Measurements from ENCODE around the gene FAM118B.

GRCh38 chr11:126190792-126191191 lies 20.8 kb upstream of the FAM118B start:
- TF ChIP-seq CTCF (IDR thresholded peaks at IDR 0.05 in 8 of 11, conservative IDR thresholded peaks at IDR 0.05 in 3 of 11) (no peak), POLR2AphosphoS5 (IDR thresholded peaks at IDR 0.05) (no peak), POLR2A (IDR thresholded peaks at IDR 0.05) (no peak)

Data from spleen (tissue), 7 donors.